8988T (cell line): ENCODE measurements around the gene COL4A2.

Experiments used
- DNase-seq: peaks from one replicate; pipeline ENCODE4 v3.0.0; 2011

Gene COL4A2

DNA sequence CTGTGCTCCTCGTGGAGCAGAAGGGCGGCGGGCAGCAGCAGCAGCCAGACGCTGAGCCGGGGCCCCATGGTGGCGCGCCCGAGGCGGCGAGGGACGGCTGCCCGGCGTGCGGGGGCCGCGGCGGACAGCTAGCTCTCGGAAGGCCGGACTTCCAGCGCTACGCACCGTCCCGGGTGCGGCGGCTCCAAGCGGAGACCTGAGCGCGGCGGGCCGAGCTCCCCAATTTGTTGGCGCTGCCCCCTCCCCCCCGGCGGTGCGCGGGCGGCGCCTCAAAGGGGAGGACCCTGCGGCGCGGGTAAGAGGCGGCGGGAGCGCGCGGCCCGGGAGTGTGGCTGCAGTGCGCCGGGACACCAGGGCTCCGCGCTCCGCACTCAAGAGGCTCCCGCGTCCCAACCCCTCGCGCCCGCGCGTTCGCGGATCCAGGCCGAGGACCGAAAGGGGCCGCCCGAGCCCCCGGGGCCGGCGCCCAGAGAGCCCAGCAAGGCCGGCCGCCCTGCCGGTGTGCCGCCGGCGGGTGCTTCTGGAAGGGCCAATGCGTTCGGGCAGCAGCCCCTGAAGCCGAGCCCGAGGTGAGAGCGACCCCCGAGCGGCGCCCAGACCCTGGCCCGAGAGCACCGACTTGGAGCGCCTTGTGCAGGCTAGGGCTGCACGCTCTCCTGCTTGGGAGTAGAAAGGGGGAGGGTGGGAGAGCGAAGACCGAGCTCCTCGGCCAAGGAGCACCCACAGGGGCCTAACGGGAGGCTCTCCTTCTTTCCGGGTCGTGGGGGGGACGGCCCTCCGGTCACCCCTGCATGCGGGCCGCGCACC lies at the start of gene COL4A2, which contains the start of gene COL4A1:
COL4A2 (plus strand) TSS at position 325 of the 807 bp plus-strand sequence. CDS start 620 bp downstream, outside the sequence.
COL4A1 (minus strand) TSS at position 198 of the 807 bp plus-strand sequence; CDS start at position 68, 130 bp downstream.
- DNase-seq, result no peak

- DNase-seq, result no peak
Measured at GRCh38 chr13:110257408-110257807, 49.7 kb upstream of the COL4A2 start.

DNA sequence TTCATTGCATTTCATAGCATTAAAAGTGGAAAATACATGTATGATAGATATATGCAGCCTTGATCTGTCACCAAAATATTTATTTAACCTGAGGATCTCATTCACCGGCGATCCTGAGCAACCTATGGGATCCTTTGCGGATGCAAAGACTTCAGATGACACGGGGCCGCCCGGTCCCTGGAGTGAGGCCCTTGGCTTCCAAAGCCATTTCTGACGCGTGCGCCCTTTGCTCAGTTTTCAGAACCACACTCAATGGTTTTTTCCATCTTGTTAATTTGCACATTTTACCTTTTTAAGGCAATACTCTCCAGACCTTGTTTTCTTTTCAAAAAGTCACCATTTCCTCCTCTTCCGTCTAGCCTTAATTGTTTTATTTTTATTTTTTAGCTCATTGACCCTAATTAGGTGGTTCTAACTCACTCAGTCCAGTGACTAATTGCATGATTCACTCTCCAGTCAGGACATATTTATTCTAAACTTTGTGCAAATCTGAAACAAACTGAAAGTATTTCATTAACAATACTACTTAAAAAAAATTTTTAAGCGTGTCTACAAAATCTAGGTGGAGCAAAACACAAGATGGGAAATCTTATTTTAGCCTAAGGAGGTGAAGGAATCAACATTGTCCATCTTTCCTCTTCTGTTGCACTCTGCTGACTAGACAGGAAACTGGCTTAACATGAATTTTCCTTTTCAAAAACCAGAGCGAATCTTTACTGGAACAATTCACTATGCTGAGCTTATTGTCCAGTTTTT lies 48.0 kb upstream of the COL4A2 start:
- no peak for DNase-seq

DNA sequence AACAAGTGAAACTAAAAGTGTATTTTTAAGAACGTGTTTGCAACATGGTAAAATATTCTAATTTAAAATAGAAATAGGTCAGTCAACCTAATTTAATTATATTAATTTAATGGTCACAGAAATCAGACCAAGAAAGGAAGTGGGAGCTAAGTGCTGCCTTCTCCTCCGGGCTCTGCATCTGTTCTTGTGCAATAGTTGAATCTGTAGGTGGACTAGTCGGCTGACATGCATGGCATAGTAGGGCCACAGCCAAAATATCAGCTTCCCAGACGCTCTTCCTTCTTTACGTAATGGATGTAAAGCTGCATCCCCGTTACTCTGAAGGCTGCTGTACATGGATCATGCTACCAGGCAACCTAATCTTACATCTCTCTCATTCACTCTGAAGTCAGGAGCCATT lies 47.4 kb upstream of the COL4A2 start:
- no peak for DNase-seq

GRCh38 chr13:110261166-110262081 lies 45.7 kb upstream of the COL4A2 start:
- no peak for DNase-seq

GRCh38 chr13:110262082-110262436 lies 45.0 kb upstream of the COL4A2 start:
- no peak for DNase-seq

DNA sequence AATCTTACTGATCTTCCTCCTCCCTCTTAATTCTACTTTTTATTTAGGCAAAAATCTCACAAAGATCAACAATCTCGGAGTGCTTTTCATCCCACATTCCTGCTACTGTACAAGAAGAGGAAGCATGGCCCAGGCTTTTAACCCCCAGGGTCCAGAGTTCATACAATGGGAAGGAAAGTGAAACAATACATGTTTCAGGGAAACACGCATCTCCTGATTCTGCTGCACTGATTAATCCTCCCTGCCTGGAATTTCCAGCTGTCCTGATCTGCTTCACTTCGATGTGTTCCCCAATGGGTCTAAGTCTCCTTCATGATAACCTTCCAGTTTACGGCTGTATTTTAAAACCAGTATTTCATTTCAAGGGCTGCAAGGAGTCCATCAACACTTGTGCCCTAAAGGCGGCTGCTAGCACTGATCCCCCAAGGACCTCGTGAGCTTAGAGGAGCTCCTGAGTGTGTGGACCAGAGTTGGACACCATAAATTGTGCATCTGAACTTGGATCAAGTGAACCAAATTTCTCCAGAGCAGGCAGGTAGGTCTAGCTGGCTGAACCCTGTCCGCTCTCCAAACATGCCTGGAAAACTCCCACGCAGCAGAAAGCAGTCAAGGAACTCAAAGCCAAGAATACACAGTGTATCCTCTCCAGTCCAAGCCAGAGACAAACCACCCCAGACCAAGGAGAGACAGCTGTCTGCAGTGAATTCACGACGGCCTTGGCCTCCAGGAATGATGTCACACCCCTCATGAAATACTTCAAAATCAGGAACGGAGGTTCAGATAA lies 44.4 kb upstream of the COL4A2 start:
- DNase-seq, result no peak

DNA sequence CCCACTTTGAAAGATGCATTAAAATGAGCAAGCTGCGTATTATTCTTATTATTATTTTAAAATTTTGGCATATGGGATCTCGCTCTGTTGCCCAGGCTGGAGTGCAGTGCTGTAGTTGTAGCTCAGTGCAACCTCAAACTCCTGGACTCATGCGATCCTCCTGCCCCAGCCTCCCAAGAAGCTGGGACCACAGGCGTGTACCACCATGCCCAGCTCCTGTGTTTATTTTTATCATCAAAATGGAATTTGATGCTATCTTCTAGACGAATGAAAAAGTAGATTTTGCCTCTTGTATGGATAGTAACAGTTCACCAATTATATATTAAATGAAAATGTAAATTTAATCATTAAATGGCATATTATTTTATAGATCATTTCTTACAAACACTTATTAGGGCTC lies 43.7 kb upstream of the COL4A2 start:
- no peak for DNase-seq

DNA sequence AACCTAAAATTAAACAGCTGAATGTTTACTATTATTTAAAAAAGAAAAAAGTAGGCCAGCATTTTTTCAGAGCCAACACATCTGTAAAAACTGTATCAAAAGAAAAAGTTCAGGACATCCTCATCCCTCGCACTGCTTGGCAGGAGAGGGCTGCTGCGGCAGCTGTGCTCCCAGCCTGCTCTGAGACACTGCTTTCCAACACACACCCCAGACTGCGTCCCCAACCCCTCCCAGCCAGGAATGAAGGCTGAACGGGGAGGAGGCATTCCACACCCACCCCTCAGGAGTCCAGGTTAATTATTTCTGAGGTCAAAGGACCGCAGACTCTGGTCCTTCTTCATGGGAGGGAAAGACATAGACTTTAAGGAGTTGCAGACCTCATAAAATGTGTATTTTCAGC lies 43.2 kb upstream of the COL4A2 start:
- DNase-seq, result no peak

- no peak for DNase-seq
Measured at GRCh38 chr13:110264685-110265275, 42.3 kb upstream of the COL4A2 start.

DNA sequence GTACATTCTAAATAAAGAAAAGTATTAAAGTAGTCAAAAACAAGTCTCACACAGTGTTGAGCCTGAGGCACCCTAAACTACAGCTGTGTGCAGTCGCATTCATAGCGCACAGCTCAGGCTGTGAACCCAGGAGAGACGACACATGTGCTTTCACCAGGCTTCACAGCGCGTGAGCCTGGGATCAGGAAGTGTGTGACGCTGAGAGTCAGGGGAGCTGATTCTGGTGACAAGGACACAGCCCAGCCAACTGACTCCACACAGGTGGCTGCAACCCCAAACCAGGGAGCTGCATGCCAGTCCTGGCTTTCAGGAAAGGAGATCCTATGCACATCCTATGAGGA lies 41.8 kb upstream of the COL4A2 start:
- DNase-seq, result no peak

- no peak for DNase-seq
Measured at GRCh38 chr13:110265682-110266430, 41.2 kb upstream of the COL4A2 start.

DNA sequence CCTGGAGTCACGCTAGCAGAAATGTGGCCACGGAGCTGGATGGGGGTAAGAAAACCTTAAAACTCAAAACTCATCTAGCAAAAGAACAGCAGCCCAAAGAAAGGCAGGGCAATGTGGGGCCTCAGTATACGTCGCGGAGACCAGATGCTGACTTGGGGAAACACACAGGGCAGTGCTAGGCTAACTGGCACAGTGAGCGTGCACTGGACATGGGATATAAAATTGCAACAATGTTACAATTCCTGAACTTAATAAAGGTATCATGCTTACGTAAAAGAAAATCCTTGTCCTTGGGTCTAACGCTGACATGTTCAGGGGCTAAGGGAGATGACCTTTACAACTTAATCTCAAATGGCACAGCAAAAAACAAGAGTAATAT lies 40.7 kb upstream of the COL4A2 start:
- no peak for DNase-seq

DNA sequence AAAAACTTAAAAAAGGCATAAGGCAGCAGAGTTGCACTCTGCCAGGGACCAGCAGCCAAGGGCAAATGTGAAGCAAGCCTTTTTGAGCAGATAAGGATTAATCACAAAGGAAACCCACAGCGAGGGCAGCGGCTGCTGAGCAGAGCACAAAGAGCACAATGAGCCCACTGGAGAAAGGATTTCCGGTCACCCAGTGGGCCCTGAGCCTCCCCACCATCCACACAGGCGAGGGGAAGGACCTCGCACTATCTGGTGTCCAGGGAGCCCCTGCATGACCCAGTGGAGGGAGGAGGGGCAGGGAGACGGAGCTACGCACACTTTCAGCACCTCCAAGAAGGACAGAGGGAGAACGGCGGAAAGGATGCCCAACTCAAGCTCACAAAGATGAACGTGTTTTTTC lies 40.1 kb upstream of the COL4A2 start:
- no peak for DNase-seq

GRCh38 chr13:110268061-110268460 lies 39.0 kb upstream of the COL4A2 start:
- DNase-seq, result no peak

- DNase-seq, result no peak
Measured at GRCh38 chr13:110268576-110269185, 38.4 kb upstream of the COL4A2 start.

- no peak for DNase-seq
Measured at GRCh38 chr13:110269509-110270185, 37.4 kb upstream of the COL4A2 start.

DNA sequence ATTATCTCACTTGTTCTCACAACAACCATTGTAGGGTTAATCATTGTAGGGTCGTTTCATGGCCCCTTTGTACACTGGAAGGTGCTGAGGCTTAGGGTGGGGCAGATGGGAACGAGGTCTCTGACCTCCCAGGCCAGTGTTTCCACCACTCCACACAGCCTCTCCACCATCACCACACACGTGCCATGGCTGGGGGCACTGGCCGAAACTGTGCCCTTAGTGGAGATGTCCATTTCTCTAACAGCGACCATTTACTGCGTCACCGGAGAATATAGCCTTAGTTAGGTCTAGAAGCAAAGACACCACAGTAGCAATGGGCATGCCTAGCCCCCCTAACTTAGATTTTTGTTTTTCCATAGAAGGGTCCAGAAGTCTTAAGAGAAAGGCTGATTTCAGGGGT lies 36.6 kb upstream of the COL4A2 start:
- DNase-seq, result no peak

- no peak for DNase-seq
Measured at GRCh38 chr13:110271313-110271712, 35.8 kb upstream of the COL4A2 start.

GRCh38 chr13:110272227-110272626 lies 34.9 kb upstream of the COL4A2 start:
- no peak for DNase-seq
